Measurements from ENCODE around the gene TMTC4.

Gene TMTC4

DNA sequence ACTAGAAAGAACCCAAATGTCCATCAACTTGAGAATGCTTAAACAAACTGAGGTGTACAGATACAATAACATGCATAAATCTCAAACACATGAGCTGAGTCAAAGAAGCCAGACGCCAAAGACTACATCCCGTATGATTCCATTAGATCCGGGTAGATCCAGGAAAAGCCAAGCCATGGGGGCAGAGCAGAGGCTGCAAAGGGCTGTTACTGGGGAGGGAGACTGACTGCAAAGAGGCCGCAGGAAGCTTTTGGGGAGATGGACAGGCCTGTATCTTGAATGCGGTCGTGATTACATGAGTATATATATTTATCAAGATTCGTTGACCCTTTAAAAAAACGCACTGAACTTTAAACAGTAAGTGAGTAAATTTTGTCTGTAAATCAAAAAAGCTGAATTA lies 114.7 kb downstream of the TMTC4 start:
- H3K36me3 ChIP-seq (ENCODE audit: low read length), result no peaks in the 10 kb centered on the region
- no peak overlapping the region for H3K27ac ChIP-seq (ENCODE audit: low read depth, low read length)
- no peaks in the 10 kb centered on the region for H4K20me1 ChIP-seq (ENCODE audit: low read depth, low read length)
- no peaks in the 10 kb centered on the region for H3K79me2 ChIP-seq (ENCODE audit: insufficient read depth, low read length)
- H3K4me2 ChIP-seq (ENCODE audit: low read depth, low read length, poor library complexity, severe bottlenecking), result no peak overlapping the region
- TF ChIP-seq, protein P1, sequence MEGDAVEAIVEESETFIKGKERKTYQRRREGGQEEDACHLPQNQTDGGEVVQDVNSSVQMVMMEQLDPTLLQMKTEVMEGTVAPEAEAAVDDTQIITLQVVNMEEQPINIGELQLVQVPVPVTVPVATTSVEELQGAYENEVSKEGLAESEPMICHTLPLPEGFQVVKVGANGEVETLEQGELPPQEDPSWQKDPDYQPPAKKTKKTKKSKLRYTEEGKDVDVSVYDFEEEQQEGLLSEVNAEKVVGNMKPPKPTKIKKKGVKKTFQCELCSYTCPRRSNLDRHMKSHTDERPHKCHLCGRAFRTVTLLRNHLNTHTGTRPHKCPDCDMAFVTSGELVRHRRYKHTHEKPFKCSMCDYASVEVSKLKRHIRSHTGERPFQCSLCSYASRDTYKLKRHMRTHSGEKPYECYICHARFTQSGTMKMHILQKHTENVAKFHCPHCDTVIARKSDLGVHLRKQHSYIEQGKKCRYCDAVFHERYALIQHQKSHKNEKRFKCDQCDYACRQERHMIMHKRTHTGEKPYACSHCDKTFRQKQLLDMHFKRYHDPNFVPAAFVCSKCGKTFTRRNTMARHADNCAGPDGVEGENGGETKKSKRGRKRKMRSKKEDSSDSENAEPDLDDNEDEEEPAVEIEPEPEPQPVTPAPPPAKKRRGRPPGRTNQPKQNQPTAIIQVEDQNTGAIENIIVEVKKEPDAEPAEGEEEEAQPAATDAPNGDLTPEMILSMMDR (IDR thresholded peaks at IDR 0.05; ENCODE audit: insufficient read depth, low read length, poor library complexity, severe bottlenecking), result no peak
- TF ChIP-seq EZH2phosphoT487 (conservative IDR thresholded peaks at IDR 0.05; ENCODE audit: low read length), result no peak
- H3K9ac ChIP-seq (ENCODE audit: low read length), result no peak overlapping the region
- no peaks in the 10 kb centered on the region for H3K9me2 ChIP-seq (replicated peaks; ENCODE audit: insufficient read depth, low read length)
- no peak overlapping the region for H3K4me3 ChIP-seq (ENCODE audit: insufficient read depth, low read length, poor library complexity, severe bottlenecking)
- no peaks in the 10 kb centered on the region for H3K27me3 ChIP-seq (ENCODE audit: low read length)
- no peak overlapping the region for H2AFZ ChIP-seq (ENCODE audit: low read depth, low read length, severe bottlenecking)
- no peaks in the 10 kb centered on the region for H3F3A ChIP-seq (ENCODE audit: insufficient read depth)
- H3K9me3 ChIP-seq (ENCODE audit: insufficient read depth, low read length), result no peaks in the 10 kb centered on the region

Measured in SU-DHL-6 (cell line).